AG04449 (cell line): ENCODE data around the gene RAB3C.

ENCODE experiments used
- CTCF ChIA-PET: fragments of 350-600 bp; formaldehyde crosslinking; extraction: SDS; loops from one replicate; lab custom pipeline; 2021; ENCODE audit warnings: antibody characterized with exemption; lab: Yijun Ruan, JAX
- POLR2A ChIA-PET: fragments of 400-600, 350-600 bp; formaldehyde crosslinking; extraction: SDS; loops from one replicate; lab custom pipeline; 2020; ENCODE audit warnings: antibody characterized with exemption, inconsistent platforms; lab: Yijun Ruan, JAX
- DNase-seq: peaks from one replicate; pipeline ENCODE4 v3.0.0-alpha.2; 2010; ENCODE audit warnings: low read depth, low spot score
- H3K4me3 ChIP-seq: 2 replicates; pipeline ENCODE4 v1.5.1; 2011; ENCODE audit warnings: low read depth, mild to moderate bottlenecking, control low read depth, low read length
- TF ChIP-seq, protein P1 (sequence below): IDR thresholded peaks from one replicate; pipeline ENCODE4 v1.5.1; 2011; ENCODE audit warnings: mild to moderate bottlenecking, moderate library complexity, low read length, control low read depth, inconsistent platforms; ENCODE audit not compliant: insufficient read depth; ENCODE audit errors: missing control alignments

Gene RAB3C

DNA sequence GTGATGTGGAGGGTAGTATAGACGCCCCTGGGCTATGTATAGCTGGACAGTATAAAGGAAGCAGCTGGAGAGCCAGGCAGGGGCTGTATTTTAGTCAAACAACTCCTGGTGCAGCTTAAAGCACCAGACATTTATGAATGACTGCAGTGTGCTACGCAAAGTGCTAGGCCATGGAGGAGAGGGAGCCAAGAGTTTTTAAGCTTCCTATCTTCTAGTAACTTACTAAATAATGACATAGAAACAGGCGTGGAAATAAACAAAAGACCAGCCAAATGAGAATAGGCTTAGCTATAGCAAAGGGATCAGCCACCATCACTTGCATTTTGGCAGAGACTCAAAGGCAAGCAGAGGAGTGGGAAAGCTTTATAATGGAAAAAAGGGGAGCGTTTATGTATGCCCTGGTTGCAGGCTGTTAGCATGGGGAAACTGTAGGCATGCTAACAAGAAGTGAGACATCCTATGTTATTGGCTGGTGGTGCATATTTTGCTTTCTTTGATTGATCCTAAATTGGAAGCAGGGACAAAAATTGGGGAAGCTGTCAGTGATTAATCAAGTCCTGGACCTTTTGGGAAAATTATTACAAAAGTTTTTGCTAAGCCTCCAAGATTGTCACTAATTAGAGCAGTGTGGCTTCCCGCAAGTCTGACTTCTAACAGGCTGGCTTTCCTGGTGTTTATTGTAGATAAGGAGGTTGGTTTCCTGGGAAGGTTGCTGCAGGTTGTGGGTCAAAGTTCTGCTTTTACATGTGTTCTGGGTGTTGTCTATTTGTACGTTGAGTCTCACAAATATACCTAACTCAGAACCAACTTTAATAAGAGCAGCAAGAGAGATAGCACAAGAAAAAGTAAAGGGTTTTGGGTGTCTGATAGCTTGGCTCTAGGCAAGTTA, 46.6 kb downstream of the RAB3C start:
- TF ChIP-seq, protein P1, sequence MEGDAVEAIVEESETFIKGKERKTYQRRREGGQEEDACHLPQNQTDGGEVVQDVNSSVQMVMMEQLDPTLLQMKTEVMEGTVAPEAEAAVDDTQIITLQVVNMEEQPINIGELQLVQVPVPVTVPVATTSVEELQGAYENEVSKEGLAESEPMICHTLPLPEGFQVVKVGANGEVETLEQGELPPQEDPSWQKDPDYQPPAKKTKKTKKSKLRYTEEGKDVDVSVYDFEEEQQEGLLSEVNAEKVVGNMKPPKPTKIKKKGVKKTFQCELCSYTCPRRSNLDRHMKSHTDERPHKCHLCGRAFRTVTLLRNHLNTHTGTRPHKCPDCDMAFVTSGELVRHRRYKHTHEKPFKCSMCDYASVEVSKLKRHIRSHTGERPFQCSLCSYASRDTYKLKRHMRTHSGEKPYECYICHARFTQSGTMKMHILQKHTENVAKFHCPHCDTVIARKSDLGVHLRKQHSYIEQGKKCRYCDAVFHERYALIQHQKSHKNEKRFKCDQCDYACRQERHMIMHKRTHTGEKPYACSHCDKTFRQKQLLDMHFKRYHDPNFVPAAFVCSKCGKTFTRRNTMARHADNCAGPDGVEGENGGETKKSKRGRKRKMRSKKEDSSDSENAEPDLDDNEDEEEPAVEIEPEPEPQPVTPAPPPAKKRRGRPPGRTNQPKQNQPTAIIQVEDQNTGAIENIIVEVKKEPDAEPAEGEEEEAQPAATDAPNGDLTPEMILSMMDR = no peak
- H3K4me3 ChIP-seq = no peak overlapping the region
- POLR2A ChIA-PET = no interaction called here
- CTCF ChIA-PET = no interaction called here
- DNase-seq = no peak

DNA sequence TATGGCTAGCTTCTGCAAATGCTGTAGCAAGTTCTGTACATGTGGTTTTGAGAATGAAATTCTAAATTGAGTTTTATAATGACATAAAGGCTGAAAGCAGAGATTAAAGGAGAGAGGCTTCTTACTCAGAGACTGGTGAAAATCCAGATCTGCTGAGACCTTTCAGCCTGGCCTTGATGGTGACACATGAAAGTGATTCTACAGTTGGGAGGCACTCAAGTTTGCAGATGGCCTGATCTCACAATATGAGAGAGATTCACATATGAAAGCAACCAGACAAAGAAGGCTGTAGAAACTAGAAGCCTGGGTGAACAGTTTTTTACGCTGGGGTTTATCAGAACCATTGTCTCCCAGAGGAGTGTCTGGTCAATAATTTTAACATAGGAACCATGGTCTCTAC, 49.0 kb downstream of the RAB3C start:
- no peak overlapping the region for H3K4me3 ChIP-seq
- TF ChIP-seq, protein P1 = no peak
- no peak for DNase-seq
- ChIA-PET POLR2A (no interaction called here), CTCF (no interaction called here)

DNA sequence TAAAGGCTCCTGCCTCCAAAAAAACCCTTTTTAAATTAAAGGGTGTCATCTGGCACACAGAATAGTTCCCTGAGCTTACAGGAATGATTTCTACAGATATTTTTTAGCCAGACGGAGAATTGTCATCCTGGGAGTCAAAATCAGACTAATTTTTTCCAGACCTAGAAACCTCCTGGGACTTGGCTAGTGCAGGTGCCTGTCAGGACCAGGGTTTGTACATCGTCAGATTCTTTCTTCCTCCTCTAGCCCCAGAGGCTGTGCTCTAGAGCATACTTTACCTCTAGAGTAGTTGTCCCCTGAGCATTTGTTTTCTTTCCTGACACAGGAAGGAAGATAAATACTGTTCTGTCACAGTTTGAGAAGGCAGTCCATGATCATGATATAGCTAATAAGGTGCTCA, 52.5 kb downstream of the RAB3C start:
- TF ChIP-seq, protein P1 = no peak
- CTCF ChIA-PET = no interaction called here
- POLR2A ChIA-PET = no interaction called here
- DNase-seq = no peak
- no peak overlapping the region for H3K4me3 ChIP-seq

DNA sequence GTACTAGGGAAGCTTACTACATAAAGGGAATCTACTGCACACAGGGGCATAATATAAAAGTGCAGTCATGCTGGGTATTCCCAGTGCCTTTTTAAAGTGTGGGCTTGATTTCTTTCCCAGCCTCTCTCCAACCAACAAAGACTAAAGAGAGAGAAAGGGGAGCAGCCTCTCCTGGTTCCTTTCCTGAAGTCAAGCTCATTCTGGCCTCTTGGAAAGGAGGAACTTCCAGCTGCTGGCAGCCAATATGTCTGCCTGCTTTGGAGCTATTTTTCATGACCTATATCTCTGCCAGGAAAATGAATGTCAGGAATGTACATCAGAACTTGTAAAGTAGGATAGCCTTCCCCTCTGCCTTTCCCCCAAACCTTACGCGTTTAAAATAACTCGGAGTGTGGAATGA, 57.1 kb downstream of the RAB3C start:
- no peak overlapping the region for H3K4me3 ChIP-seq
- CTCF ChIA-PET = no interaction called here
- POLR2A ChIA-PET = no interaction called here
- DNase-seq = no peak
- TF ChIP-seq, protein P1 = no peak

DNA sequence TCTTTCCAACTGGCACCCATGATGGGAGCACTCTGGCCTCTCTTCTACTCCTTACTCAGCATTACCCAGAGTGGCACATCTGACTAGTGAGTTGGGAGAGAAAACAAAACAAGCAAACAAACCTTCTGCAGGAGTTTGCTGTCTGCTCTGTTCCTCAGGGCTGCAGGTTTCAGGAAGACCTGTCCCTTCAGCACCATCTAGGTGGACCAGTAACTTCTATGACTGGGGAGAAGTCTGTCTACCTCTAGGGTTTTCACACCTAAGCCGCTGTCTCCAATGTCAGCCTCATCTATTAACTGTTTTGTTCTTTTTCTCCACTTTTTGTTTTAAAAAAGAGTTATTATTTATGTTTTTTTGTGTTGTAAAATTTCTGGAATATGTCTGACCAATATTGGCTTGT, 58.7 kb downstream of the RAB3C start:
- H3K4me3 ChIP-seq = no peak overlapping the region
- POLR2A ChIA-PET = no interaction called here
- TF ChIP-seq, protein P1 = no peak
- no peak for DNase-seq
- CTCF ChIA-PET = no interaction called here

DNA sequence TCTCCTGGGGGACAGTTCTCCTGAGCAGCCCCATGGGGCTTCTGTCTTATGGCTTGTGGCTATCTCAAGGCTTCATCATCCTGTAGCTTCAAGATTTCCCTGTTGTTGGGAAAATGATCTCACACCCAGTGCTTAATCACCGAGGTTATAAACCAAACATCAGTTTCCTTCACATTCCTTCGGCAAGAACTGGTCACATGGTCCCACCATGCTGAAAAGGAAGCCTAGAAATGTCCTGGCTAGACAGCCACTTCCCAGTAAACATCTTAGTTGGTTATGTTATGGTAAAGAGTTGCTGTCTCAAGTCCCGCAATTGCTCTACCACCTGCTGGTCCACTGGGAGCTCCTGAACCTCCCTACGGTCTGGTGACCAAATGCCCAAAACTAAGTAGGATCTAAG, 66.0 kb downstream of the RAB3C start:
- ChIA-PET POLR2A (no interaction called here), CTCF (no interaction called here)
- no peak overlapping the region for H3K4me3 ChIP-seq
- DNase-seq = no peak
- TF ChIP-seq, protein P1 = no peak
